ENCODE results near the gene AHRR. TPM values are rescaled to one million over a fixed set of nuclear protein-coding genes. Genes with fewer than 3 reads are reported as not detected.

AHRR gene
- polyA plus RNA-seq, 3 donors, result 0.15 TPM; not detected in 1

DNA sequence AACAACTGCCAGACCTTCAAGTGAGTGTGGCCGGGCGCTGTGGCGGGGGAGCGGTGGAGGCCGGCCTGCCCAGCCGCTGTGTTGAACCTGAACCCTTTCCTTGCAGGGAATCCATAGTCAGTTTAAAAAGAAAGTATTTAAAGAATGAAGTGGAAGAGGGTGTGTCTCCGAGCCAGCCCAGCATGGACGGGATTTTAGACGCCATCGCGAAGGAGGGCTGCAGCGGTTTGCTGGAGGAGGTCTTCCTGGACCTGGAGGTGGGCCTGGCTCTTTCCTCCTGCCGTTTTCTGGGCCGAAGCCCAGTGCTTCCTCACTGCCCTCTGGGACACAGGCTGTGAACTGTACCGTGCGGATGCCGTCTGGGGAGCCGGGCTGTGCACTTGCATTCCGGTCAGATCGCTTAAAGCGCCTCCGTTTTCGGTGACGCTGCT is 140.6 kb downstream of the AHRR start:
- Mint-ChIP-seq H3K27me3 (ENCODE audit: low read depth in 3 of 3) (no peaks in the 10 kb centered on the region), H3K27ac (no peak overlapping the region), H3K36me3 (peaks cover 87 to 99% of the 10 kb centered on the region in 2 donors), H3K4me1 (peaks cover 1% of the 10 kb centered on the region), H3K4me3 (no peak overlapping the region), H3K9me3 (no peaks in the 10 kb centered on the region)
- Histone ChIP-seq H3K4me3 (replicated peaks in 1 of 3; ENCODE audit: low read depth in 2 of 3, low read length in 3 of 3) (no peak overlapping the region), H3K36me3 (replicated peaks in 1 of 2; ENCODE audit: control insufficient read depth in 1 of 2, insufficient read depth in 2 of 2, low read length in 2 of 2) (peaks cover 91 to 100% of the 10 kb centered on the region in 2 donors), H2AFZ (ENCODE audit: insufficient read depth, low read depth, low read length, poor library complexity, severe bottlenecking) (no peak overlapping the region), H3K79me2 (ENCODE audit: insufficient read depth, low read length) (peaks cover 4% of the 10 kb centered on the region), H3K27ac (ENCODE audit: low read depth in 1 of 2, low read length in 2 of 2) (no peak overlapping the region), H3K9ac (ENCODE audit: insufficient read depth, low read length, poor library complexity, severe bottlenecking) (no peak overlapping the region), H3K27me3 (ENCODE audit: control insufficient read depth in 2 of 2, insufficient read depth in 2 of 2, low read length in 2 of 2) (no peaks in the 10 kb centered on the region), H3K4me2 (replicated peaks; ENCODE audit: extremely low read depth, low read length, poor library complexity, severe bottlenecking) (no peak overlapping the region), H4K20me1 (ENCODE audit: insufficient read depth, low read length) (peaks cover 19% of the 10 kb centered on the region), H3K4me1 (ENCODE audit: control insufficient read depth in 1 of 2, insufficient read depth in 2 of 2, low read length in 2 of 2) (no peaks in the 10 kb centered on the region), H3K9me3 (replicated peaks in 1 of 2; ENCODE audit: control insufficient read depth in 1 of 2, insufficient read depth in 1 of 2, low read length in 2 of 2) (no peaks in the 10 kb centered on the region)
- 97% methylated on average over 13 of the region's 24 CpGs for WGBS (ENCODE audit: insufficient coverage)
- intact Hi-C loops (cut with micrococcal nuclease), result no loop called here
- no peak for DNase-seq
- TF ChIP-seq, protein P1, sequence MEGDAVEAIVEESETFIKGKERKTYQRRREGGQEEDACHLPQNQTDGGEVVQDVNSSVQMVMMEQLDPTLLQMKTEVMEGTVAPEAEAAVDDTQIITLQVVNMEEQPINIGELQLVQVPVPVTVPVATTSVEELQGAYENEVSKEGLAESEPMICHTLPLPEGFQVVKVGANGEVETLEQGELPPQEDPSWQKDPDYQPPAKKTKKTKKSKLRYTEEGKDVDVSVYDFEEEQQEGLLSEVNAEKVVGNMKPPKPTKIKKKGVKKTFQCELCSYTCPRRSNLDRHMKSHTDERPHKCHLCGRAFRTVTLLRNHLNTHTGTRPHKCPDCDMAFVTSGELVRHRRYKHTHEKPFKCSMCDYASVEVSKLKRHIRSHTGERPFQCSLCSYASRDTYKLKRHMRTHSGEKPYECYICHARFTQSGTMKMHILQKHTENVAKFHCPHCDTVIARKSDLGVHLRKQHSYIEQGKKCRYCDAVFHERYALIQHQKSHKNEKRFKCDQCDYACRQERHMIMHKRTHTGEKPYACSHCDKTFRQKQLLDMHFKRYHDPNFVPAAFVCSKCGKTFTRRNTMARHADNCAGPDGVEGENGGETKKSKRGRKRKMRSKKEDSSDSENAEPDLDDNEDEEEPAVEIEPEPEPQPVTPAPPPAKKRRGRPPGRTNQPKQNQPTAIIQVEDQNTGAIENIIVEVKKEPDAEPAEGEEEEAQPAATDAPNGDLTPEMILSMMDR (IDR thresholded peaks at IDR 0.05), result no peak

DNA sequence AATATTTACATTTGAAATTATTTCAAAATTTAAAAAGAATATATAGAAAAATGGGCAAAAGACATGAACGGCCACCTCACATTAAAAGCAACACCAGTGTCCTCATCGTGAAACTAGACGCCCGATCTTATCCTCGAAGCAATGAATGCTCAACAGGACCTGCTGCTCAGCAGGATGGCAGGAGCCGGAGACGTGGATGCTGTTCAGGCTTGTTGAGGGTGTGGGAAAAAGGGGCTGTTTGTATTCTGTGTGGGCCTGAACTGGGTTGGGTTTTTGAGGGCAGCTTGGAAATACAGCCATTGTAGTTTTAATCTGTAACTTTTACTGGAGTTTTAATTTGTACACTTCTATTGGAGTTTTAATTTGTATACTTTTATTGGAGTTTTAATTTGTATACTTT is 141.8 kb downstream of the AHRR start:
- Histone ChIP-seq H3K36me3 (replicated peaks in 1 of 2; ENCODE audit: control insufficient read depth in 1 of 2, insufficient read depth in 2 of 2, low read length in 2 of 2) (peaks cover 80 to 89% of the 10 kb centered on the region in 2 donors), H3K4me1 (ENCODE audit: control insufficient read depth in 1 of 2, insufficient read depth in 2 of 2, low read length in 2 of 2) (no peaks in the 10 kb centered on the region), H3K9me3 (replicated peaks in 1 of 2; ENCODE audit: control insufficient read depth in 1 of 2, insufficient read depth in 1 of 2, low read length in 2 of 2) (no peaks in the 10 kb centered on the region), H3K27ac (ENCODE audit: low read depth in 1 of 2, low read length in 2 of 2) (no peak overlapping the region), H3K27me3 (ENCODE audit: control insufficient read depth in 2 of 2, insufficient read depth in 2 of 2, low read length in 2 of 2) (no peaks in the 10 kb centered on the region), H3K9ac (ENCODE audit: insufficient read depth, low read length, poor library complexity, severe bottlenecking) (no peak overlapping the region), H3K79me2 (ENCODE audit: insufficient read depth, low read length) (peaks cover 4% of the 10 kb centered on the region), H2AFZ (ENCODE audit: insufficient read depth, low read depth, low read length, poor library complexity, severe bottlenecking) (no peak overlapping the region), H4K20me1 (ENCODE audit: insufficient read depth, low read length) (peaks cover 7% of the 10 kb centered on the region), H3K4me2 (replicated peaks; ENCODE audit: extremely low read depth, low read length, poor library complexity, severe bottlenecking) (no peak overlapping the region), H3K4me3 (replicated peaks in 1 of 3; ENCODE audit: low read depth in 2 of 3, low read length in 3 of 3) (no peak overlapping the region)
- Mint-ChIP-seq H3K36me3 (peaks cover 76 to 88% of the 10 kb centered on the region in 2 donors), H3K4me1 (peaks cover 1% of the 10 kb centered on the region), H3K9me3 (no peaks in the 10 kb centered on the region), H3K4me3 (no peak overlapping the region), H3K27me3 (ENCODE audit: low read depth in 3 of 3) (no peaks in the 10 kb centered on the region), H3K27ac (no peak overlapping the region)
- intact Hi-C loops (cut with micrococcal nuclease), result no loop called here
- TF ChIP-seq, protein P1 (IDR thresholded peaks at IDR 0.05), result no peak
- 100% methylated on average over 7 of the region's 7 CpGs for WGBS (ENCODE audit: insufficient coverage)
- no peak for DNase-seq
